Panc1 (cell line): ENCODE measurements around the gene KNG1.

Experiments
- POLR2AphosphoS5 ChIP-seq: IDR thresholded peaks from 2 replicates; pipeline ENCODE4 v1.6.1; 2012; ENCODE audit warnings: mild to moderate bottlenecking, low read depth, low read length, moderate library complexity
- TF ChIP-seq, protein P1 (sequence below): fragments of 450-650 bp; IDR thresholded peaks from 2 replicates; pipeline ENCODE4 v1.5.1; 2017; ENCODE audit warnings: mild to moderate bottlenecking
- TF ChIP-seq, protein P2 (sequence below), 2 experiments: IDR thresholded peaks; 2 replicates each; pipeline ENCODE4 v1.6.1; 2011 to 2012; ENCODE audit warnings: low read depth in 2 of 2, control low read depth in 1 of 2, low read length in 1 of 2, mild to moderate bottlenecking in 1 of 2, moderate library complexity in 1 of 2; ENCODE audit not compliant: insufficient read depth in 1 of 2

DNA sequence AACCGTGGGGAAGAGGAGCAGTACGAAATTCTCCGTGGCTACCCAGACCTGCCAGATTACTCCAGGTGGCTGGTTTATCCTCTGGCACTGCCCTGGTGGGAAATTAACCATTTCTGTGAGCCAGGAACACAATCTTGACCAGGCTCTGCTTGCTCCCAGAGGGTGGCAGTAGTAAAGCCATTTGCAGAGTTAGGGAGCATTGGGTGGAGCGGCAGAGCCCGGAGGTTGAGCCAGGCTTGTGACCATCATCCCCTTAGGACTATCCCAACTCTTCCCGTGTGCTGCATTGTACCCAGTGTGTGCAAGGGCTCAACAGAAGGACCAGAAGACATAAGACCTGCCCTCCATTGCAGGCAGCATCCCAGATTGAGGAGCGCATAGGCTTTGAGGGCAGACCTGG is 5.3 kb downstream of the KNG1 start:
- TF ChIP-seq, protein P1, sequence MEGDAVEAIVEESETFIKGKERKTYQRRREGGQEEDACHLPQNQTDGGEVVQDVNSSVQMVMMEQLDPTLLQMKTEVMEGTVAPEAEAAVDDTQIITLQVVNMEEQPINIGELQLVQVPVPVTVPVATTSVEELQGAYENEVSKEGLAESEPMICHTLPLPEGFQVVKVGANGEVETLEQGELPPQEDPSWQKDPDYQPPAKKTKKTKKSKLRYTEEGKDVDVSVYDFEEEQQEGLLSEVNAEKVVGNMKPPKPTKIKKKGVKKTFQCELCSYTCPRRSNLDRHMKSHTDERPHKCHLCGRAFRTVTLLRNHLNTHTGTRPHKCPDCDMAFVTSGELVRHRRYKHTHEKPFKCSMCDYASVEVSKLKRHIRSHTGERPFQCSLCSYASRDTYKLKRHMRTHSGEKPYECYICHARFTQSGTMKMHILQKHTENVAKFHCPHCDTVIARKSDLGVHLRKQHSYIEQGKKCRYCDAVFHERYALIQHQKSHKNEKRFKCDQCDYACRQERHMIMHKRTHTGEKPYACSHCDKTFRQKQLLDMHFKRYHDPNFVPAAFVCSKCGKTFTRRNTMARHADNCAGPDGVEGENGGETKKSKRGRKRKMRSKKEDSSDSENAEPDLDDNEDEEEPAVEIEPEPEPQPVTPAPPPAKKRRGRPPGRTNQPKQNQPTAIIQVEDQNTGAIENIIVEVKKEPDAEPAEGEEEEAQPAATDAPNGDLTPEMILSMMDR = peak; percentile 53
- no peak for TF ChIP-seq POLR2AphosphoS5
- TF ChIP-seq, protein P2, sequence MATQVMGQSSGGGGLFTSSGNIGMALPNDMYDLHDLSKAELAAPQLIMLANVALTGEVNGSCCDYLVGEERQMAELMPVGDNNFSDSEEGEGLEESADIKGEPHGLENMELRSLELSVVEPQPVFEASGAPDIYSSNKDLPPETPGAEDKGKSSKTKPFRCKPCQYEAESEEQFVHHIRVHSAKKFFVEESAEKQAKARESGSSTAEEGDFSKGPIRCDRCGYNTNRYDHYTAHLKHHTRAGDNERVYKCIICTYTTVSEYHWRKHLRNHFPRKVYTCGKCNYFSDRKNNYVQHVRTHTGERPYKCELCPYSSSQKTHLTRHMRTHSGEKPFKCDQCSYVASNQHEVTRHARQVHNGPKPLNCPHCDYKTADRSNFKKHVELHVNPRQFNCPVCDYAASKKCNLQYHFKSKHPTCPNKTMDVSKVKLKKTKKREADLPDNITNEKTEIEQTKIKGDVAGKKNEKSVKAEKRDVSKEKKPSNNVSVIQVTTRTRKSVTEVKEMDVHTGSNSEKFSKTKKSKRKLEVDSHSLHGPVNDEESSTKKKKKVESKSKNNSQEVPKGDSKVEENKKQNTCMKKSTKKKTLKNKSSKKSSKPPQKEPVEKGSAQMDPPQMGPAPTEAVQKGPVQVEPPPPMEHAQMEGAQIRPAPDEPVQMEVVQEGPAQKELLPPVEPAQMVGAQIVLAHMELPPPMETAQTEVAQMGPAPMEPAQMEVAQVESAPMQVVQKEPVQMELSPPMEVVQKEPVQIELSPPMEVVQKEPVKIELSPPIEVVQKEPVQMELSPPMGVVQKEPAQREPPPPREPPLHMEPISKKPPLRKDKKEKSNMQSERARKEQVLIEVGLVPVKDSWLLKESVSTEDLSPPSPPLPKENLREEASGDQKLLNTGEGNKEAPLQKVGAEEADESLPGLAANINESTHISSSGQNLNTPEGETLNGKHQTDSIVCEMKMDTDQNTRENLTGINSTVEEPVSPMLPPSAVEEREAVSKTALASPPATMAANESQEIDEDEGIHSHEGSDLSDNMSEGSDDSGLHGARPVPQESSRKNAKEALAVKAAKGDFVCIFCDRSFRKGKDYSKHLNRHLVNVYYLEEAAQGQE (IDR thresholded peaks at IDR 0.05; ENCODE audit: insufficient read depth in 1 of 2, low read depth in 2 of 2, low read length in 1 of 2) = no peak
